Stimulated activated CD8-positive, alpha-beta memory T cell treated with anti-CD3 and anti-CD28 coated beads, Interleukin-7, amount 100 ng/mL, for 24 hours (primary cell): ENCODE results near the gene MIS18A.

ENCODE experiments used
- DNase-seq: peaks from one replicate; pipeline ENCODE4 v3.0.0-alpha.2; 2020; ENCODE audit warnings: low read depth

MIS18A gene

DNA sequence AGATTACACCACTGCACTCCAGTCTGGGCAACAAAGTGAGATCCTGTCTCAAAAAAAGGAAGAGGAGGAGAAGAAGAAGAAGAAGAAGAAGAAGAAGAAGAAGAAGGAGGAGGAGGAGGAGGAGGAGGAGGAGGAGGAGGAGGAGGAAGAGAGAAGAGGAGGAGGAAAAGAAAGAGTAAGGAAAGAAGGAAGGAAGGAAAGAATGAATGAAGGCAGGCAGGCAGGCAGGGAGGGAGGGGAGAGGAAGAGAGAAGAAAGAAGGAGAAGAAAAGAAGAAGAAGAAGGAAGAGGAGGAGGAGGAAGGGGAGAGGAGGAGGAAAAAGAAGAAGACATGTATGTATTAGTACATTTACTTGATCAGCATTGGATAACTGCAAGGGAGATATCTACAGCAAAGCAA is 26.7 kb downstream of the MIS18A start:
- DNase-seq, result no peak

DNA sequence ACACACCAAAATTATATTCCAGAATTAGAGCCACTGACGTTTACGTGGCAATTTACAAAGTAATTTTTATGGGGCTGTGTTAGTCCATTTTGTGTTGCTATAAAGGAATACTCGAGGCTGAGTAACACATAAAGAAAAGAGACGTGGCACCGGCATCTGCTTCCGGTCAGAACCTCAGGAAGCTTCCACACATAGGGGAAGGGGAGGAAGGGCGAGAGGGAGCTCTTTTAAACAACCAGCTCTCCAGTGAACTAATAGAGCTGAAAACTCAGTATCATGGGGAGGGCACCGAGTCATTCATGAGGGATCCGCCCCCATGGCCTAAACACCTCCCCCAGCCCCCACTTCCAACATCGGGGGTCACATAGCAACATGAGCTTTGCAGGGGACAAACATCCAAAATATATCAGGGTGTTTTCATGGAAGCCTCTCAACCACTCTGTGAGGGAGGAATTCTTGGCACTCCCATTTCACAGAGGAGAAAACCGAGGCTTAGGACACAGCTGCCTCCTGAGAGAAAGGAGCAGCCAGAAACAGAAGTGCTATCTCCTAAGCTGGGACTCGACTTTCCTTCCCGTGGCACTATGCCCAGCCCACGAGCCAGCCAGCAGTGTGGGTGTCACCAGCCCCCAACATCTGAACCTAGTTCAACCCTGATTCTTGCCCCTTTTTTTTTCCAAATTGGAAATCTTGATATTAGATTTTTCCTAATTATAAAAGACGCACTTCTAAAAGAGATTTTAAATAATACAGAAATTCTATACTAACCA is 29.2 kb downstream of the MIS18A start:
- DNase-seq, result no peak

DNA sequence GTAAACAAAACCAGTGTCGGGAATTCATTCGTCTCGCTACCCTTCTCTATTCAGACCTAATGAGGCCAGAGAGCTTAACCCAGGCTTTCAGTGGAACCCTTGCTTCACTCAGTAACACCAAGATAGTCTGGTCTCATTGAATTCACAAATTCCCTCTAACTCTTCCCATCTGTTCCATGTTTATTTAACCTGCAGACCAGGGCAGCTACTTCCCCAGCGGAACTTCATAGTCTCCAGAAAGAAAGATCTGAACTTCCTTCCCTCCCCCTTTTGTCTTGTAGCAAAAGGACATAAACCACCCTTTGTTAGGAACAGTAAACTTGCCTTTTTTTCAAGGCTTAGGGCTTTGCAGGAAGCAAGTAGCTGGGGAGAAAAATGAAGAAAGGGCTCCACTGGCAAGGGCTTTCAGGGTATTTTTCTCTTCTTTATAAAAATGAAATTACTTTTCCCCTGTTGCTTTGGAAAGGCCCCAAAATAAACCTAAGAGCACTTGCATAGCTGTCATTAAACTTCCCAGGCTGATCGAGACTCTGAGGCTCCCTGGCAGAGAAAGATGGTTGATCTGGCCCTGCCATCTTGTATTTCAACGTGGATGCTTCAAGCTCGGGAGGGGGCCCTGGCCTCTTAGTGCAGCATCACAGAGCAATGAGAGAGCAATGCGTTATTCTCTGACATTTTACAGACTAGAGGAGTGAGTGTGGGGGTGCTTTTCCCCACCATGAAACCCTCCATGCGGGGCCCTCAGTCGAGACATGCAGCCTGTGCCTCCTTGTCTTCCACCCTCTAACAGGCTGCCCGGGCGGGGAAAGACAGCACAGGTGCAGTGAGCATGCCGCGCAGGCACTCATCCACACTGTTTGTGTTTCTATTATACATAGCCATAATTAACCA is 30.0 kb downstream of the MIS18A start:
- DNase-seq, result no peak

DNA sequence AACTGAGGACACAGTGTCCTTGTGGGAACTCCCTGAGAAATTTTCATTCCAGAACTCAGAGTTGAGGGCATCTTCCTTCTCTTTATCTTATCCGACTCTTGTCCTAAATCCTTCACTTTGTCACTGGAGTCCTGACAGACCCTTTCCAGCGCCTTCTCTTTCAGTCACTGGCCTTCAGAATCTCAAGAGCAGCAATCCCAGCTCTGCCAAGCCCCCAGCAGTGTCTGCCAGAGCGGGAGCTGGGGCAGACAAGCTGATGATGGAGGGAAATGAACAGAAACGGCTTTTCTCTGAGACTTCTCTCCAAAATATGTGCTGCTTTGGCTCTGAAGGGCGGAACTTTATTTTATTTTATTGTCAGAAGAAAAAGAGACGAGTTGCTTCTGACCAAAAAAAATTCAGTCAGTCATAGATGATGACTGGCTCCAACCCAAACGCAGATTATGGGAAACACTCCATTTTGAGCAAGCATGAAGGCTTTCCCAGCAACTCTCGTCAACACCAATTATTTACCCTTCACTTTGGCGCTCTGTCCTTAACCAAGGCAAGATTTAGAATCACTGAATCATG is 32.2 kb downstream of the MIS18A start:
- DNase-seq, result no peak

DNA sequence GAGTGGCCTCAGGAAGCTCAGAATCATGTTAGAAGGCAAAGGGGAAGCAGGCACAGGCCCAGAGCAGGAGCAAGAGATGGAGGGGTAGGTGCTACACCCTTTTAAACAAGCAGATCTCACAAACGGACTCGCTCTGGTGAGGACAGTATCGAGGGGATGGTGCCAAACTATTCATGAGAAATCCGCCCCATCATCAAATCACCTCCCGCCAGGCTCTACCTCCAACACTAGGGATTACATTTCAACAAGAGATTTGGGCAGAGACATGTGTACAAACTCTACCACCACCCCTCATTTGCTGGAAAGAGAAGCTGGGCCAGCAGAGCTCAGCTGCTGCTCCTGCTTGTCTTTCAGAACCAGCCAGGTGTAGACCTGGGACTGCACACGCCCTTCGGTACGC is 32.9 kb downstream of the MIS18A start:
- DNase-seq, result no peak

DNA sequence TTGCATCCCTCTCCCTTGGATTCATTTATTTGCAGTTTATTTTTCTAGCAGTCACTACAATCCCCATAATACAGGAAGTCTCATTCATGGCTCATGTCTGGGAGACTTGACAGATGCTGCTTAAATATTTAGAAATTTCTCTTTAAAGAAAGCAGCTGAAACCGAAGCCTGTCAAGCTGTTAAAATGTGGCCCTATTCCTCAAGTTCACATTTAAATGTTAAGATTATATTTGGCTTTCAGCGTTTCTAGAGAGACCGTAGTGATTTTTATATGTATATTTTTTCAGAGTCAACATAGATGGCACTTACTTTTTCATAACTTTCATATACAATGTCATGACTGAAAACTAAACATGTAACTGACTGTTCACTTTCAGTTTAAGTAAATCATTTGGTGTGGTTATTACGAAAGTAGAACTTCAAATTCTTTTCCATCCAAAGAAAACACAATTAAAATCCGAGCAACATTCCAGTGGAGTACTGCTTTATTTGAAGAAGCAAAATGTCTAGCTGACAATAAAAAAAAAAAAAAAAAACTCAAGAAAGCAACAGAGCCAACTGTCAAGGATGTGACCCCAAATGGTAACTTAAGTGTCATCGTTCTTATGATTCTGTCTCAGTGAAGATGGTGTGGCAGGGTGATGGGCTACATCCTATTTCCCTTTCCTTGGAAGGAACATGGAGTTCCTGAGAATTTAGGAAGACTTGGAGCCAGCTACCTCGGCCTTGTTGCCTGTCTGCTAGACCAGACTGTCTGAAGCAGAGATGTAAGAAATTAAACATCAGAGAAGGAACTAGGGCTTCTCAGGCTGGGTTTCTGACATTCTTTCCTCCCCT is 37.8 kb downstream of the MIS18A start:
- no peak for DNase-seq

DNA sequence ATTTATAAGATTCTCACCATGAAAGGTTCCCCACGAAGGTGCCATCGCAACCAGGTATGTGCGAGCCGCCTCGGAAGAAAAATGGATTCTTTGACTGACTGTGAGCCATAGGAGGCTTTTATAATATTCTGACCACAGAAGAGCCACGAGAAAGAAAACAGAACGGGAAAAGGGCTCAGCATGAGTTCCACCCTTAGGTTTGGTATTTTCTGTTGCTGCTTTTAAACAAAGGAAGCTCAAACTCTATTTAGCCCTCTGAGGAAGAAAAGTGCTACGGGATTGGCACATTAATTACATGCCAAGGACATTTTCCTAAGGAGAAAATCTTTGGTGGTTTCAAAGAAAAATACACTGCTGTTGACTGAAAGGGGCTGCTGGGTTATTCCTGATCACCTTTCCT is 39.3 kb downstream of the MIS18A start:
- DNase-seq, result no peak

DNA sequence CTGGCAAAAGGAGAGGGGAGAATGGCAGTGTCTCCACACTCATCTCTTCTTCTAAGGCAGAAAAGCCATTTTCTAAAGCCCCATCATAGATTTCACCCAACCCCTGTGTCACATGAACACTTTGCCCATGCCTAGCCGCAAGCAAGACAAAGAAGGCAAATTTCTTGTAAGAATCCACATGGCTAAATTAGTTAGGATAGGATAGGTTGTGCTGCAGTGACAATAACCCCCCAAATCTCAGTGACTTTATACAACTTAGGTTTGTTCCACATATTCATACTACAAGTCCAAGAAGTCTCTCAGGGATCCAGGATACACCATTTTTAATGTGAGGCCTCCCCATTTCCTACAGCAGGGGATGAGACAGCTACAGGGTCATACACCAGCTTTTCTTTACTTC is 40.8 kb downstream of the MIS18A start:
- DNase-seq, result no peak

DNA sequence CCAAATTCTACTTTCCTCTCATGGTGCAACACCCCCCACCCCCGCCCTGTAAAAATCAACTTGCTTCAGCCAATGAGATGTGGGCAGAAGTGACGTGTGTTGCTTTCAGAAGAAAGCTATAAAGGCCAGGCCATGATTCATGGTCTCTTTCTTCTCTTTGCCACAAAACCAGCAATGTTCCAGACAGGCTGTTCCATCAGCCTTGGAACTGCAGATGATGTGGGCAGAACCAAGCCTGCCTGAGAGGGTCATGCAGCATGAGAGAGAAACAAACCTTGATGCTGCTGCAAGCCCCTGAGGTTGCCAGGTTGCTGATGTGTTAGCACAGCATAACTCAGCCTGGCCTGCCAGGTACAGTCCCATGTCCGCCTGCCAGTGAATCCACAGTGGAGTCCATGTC is 41.8 kb downstream of the MIS18A start:
- no peak for DNase-seq

DNA sequence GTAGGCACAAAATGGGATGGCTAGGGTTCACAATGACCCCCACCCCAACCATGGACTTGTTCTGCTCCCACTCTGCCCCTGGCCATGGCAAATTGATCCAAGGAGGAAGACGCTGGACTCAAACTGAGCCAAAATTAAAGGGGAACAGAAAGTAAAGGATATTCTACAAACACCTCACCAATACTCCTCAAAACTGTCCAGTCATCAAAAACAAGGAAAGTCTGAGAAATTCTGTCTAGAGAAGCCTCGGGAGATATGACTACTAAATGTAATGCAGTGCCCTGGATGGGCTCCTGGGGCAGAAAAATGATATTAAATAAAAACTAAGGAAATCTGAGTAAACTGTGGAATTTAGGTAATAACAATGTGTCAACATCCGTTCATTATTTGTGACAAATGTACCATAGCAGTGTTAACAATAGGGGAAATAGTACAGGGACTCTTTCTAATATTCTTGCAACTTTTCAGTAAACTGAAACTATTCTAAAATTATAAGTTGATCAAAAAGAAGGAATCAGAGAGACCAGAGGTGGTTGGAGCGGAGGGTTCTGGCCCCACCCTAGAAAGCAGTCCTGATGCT is 45.0 kb downstream of the MIS18A start:
- no peak for DNase-seq

DNA sequence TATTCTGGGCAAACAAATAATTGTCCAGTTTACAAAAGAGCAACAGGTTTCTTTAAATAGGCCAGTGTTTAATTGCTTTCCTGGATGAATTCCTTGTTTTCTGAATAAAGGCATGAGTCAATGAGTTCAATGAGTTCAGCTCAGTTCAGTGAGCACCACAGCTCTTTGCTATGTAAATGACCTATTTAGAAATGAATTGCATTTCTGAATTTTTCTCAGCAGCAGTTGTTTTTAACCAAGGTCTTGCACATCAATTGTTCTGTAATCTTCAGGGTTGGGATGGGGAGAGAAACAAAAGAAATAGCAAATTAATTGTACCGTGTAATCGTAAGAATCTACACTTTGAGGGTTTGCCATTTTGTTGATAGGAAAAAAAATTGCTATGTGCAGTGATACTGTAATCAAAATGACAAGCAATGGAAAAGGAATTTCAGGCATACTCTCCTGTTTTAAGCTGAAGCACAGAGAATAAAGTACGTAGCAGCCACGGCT is 45.7 kb downstream of the MIS18A start:
- no peak for DNase-seq

DNA sequence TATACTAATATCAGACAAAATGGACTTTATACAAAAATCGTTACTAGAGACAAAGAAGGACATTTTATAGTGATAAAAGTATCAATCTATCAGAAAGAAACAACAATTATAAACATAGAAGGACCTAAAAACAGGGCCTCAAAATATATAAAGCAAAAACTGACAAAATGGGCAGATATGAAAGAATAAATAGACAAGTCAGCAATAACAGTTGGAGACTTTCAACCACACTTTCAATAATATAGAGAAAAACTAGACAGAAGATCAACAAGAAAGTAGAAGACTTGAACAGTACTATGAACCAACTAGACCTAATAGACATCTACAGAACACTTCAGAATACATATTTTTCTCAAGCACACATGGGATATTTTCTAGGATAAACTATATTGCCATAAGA is 52.4 kb downstream of the MIS18A start:
- DNase-seq, result no peak
